Duodenal mucosa (tissue), 2 donors: ENCODE data around the gene CXCL10.

ENCODE experiments used
- H3K27ac ChIP-seq: one replicate; pipeline ENCODE4 v1.7.0; 2013; ENCODE audit warnings: low read depth, low read length
- H3K27me3 ChIP-seq, 2 donors: one replicate each; pipeline ENCODE4 v1.7.0; 2013; ENCODE audit warnings: low read length in 2 of 2, control low read depth in 1 of 2; ENCODE audit not compliant: insufficient read depth in 2 of 2, control insufficient read depth in 1 of 2
- H3K36me3 ChIP-seq, 2 donors: one replicate each; pipeline ENCODE4 v1.7.0; 2013; ENCODE audit warnings: low read length in 2 of 2, control low read depth in 1 of 2; ENCODE audit not compliant: insufficient read depth in 2 of 2, control insufficient read depth in 1 of 2
- H3K4me1 ChIP-seq, 2 donors: one replicate each; pipeline ENCODE4 v1.7.0; 2013; ENCODE audit warnings: low read length in 2 of 2, control low read depth in 1 of 2; ENCODE audit not compliant: insufficient read depth in 2 of 2, control insufficient read depth in 1 of 2
- H3K4me3 ChIP-seq, 2 donors: one replicate each; pipeline ENCODE4 v1.7.0; 2013; ENCODE audit warnings: low read length in 2 of 2, low read depth in 1 of 2
- H3K9ac ChIP-seq, 2 donors: one replicate each; pipeline ENCODE4 v1.7.0; 2013; ENCODE audit warnings: low read length in 2 of 2, low read depth in 1 of 2
- H3K9me3 ChIP-seq, 2 donors: one replicate each; pipeline ENCODE4 v1.7.0; 2013; ENCODE audit warnings: low read length in 2 of 2, control low read depth in 1 of 2; ENCODE audit not compliant: control insufficient read depth in 1 of 2

CXCL10 gene

DNA sequence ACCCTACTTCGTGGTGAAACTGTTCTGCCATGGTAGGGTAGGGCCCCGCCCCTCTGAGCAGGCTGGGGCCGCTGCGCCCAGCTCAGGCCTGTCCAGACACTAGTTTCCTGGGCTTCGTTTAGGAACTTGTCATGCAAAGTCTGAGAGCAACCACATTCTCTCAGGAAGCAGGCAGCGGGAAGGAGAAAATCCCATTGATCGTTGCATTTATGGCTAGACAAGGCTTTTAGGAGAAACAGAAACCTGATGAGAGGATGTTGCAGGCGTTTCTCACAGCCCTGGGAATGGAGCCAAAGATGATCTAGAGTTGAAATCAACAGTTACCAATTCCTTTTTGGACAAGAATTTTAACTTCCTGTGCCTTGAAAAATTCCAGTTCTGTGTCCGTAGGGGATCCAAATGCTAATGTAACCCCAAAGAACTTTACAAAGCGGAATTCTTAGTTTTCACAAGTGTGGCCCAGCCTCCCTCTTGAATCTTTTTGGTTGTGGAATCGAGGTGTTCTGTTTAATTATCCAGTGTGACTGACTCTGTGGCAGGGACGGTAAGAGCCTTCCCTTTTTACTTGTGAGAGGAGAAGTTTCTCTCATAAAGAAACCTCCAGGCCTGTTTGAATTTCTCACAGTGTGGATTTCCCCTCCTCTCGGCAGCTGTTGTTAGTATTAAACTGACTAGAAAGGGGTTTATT is 11.5 kb downstream of the CXCL10 start:
- peak overlapping the region; percentile 26 for H3K27ac ChIP-seq
- no peaks in the 10 kb centered on the region for H3K36me3 ChIP-seq
- peaks cover 0 to 17% of the 10 kb centered on the region in 2 donors for H3K4me1 ChIP-seq
- H3K9ac ChIP-seq: peak overlapping the region in 1 of 2 donors; percentile 0
- H3K27me3 ChIP-seq: no peaks in the 10 kb centered on the region
- H3K9me3 ChIP-seq: no peaks in the 10 kb centered on the region
- H3K4me3 ChIP-seq: peak overlapping the region; percentile 2 to 17

- Histone ChIP-seq H3K9ac (peak overlapping the region in 1 of 2 donors; percentile 0), H3K4me3 (peak overlapping the region; percentile 2 to 17), H3K27me3 (no peaks in the 10 kb centered on the region)
These were observed 12.2 kb downstream of the CXCL10 start for GRCh38 chr4:76011018-76011670.

GRCh38 chr4:76010576-76010975 is 12.7 kb downstream of the CXCL10 start:
- Histone ChIP-seq H3K9me3 (no peaks in the 10 kb centered on the region), H3K4me1 (peaks cover 5 to 25% of the 10 kb centered on the region in 2 donors), H3K4me3 (no peak overlapping the region)

More at GRCh38 chr4:76011018-76011670, 12.2 kb downstream of the CXCL10 start:
- H3K27ac ChIP-seq: peak overlapping the region; percentile 25
- H3K36me3 ChIP-seq: no peaks in the 10 kb centered on the region
- no peaks in the 10 kb centered on the region for H3K9me3 ChIP-seq
- peaks cover 5 to 22% of the 10 kb centered on the region in 2 donors for H3K4me1 ChIP-seq

GRCh38 chr4:76009311-76009710 is 14.0 kb downstream of the CXCL10 start:
- Histone ChIP-seq H3K9me3 (no peaks in the 10 kb centered on the region), H3K9ac (no peak overlapping the region), H3K4me1 (peaks cover 5 to 25% of the 10 kb centered on the region in 2 donors), H3K27ac (no peak overlapping the region), H3K36me3 (no peaks in the 10 kb centered on the region), H3K27me3 (no peaks in the 10 kb centered on the region), H3K4me3 (no peak overlapping the region)

More at GRCh38 chr4:76010576-76010975, 12.7 kb downstream of the CXCL10 start:
- Histone ChIP-seq H3K27me3 (no peaks in the 10 kb centered on the region), H3K36me3 (no peaks in the 10 kb centered on the region), H3K27ac (no peak overlapping the region), H3K9ac (no peak overlapping the region)

- Histone ChIP-seq H3K27ac (no peak within 1 kb of the TSS), H3K4me1 (peaks cover 5 to 15% of the 10 kb centered on the region in 2 donors), H3K36me3 (no peaks in the 10 kb centered on the region)
These were observed 16.0 kb downstream of the CXCL10 start, which contains the start of gene CXCL9 for GRCh38 chr4:76007089-76007862. Gene CXCL9 (minus strand): TSS chr4:76007509. CDS start chr4:76007449, 60 bp downstream.

DNA sequence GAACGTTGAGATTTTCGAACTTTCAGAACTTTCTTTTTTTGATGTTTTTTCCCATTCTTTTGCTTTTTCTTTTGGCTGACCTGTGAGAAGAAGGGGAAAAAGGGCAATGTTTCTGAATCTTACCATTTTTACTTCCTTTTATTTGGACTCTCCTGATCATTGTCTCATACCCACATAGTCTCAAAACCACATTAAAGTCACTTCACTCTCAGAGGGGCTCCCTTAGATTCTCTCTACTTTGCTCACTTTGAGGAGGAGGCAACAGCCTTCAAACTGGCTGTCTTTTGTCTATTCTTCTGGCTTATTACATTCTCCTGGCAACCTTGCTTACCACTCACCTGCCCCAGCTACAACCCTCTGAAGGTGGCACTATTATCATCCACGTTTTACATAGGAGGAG is 19.7 kb downstream of the CXCL10 start:
- Histone ChIP-seq H3K27ac (no peak overlapping the region), H3K9me3 (no peaks in the 10 kb centered on the region), H3K27me3 (no peaks in the 10 kb centered on the region), H3K36me3 (no peaks in the 10 kb centered on the region), H3K9ac (no peak overlapping the region), H3K4me3 (no peak overlapping the region), H3K4me1 (peaks cover 5 to 15% of the 10 kb centered on the region in 2 donors)

More at GRCh38 chr4:76007089-76007862, 16.0 kb downstream of the CXCL10 start, which contains the start of gene CXCL9:
- Histone ChIP-seq H3K4me3 (no peak within 1 kb of the TSS), H3K9me3 (no peaks in the 10 kb centered on the region), H3K27me3 (no peaks in the 10 kb centered on the region), H3K9ac (no peak within 1 kb of the TSS)

DNA sequence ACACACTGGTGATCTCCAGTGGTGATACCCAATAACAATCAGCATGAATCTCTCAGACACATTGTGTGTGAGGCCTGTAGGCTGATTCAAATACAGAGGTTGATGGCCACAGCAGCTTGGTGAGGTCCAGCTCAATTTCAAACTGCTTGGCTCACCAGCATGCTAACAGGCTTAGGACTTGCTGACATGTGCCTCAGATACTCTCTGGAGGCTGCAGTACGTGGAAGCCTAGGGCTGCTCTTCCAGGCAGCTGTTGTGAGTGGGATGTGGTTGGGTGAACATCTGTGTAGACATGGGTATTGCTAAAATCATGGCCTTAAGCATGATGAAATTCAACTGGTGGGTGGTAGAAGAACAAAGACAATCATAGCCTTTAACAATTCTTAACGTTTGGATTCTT is 20.3 kb downstream of the CXCL10 start:
- Histone ChIP-seq H3K9ac (no peak overlapping the region), H3K27me3 (no peaks in the 10 kb centered on the region), H3K27ac (no peak overlapping the region), H3K4me3 (no peak overlapping the region), H3K9me3 (no peaks in the 10 kb centered on the region), H3K36me3 (no peaks in the 10 kb centered on the region), H3K4me1 (peaks cover 5 to 15% of the 10 kb centered on the region in 2 donors)

- Histone ChIP-seq H3K27me3 (no peaks in the 10 kb centered on the region), H3K9ac (no peak overlapping the region), H3K27ac (no peak overlapping the region), H3K36me3 (no peaks in the 10 kb centered on the region), H3K4me3 (no peak overlapping the region), H3K4me1 (peaks cover 5 to 14% of the 10 kb centered on the region in 2 donors), H3K9me3 (no peaks in the 10 kb centered on the region)
These were observed 21.1 kb downstream of the CXCL10 start for GRCh38 chr4:76002176-76002575.

DNA sequence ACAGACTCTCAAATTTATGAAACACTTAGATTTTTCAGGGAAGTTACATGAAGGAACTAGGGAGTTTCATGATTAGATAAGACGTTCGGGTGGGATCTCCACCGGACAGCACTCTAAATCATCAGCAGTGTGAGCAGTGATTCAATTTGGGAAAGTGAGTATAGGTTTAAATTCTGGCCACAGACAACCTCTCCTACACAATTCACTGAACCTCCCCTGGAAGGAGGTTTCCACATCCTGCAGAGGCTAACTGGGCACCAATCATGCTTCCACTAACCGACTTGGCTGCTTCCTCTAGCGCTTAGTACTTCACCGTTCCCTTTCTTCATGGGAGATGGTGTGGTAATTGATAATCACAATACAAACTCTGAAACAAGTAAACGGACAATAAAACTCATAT is 21.6 kb downstream of the CXCL10 start:
- Histone ChIP-seq H3K27me3 (no peaks in the 10 kb centered on the region), H3K27ac (no peak overlapping the region), H3K36me3 (no peaks in the 10 kb centered on the region), H3K4me1 (peaks cover 5 to 12% of the 10 kb centered on the region in 2 donors), H3K9ac (no peak overlapping the region), H3K4me3 (no peak overlapping the region), H3K9me3 (no peaks in the 10 kb centered on the region)

DNA sequence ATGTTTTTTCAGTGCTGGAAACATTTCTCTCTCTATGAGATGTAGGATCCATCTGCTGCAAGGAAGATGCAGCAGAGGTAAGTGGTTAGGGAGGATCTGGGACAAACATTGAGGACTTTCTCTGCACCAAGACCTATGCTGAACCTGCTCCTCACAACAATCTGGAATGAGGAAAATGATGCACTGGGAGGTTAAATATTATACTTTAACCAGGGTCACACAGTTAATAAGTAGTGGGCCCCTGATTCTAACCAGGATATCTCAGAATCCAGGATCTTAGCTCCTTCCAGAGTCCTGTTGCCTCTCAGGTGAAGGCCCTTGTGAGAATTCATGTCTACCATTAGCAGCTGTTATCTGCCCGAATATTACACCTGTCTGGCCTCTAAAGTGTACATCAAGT is 23.0 kb downstream of the CXCL10 start:
- H3K9me3 ChIP-seq: no peaks in the 10 kb centered on the region
- no peaks in the 10 kb centered on the region for H3K36me3 ChIP-seq
- H3K27me3 ChIP-seq: no peaks in the 10 kb centered on the region
- H3K9ac ChIP-seq: no peak overlapping the region
- no peak overlapping the region for H3K4me3 ChIP-seq
- H3K27ac ChIP-seq: no peak overlapping the region
- H3K4me1 ChIP-seq: peaks cover 0 to 3% of the 10 kb centered on the region in 2 donors
